GM23338 (cell line): ENCODE data around the gene ARMC8.

Experiments
- EZH2 ChIP-seq: fragments of 200-600 bp; sonication (generic); IDR thresholded peaks from one replicate; pipeline ENCODE4 v1.8.0; 2017; ENCODE audit warnings: antibody characterized with exemption, mild to moderate bottlenecking, low read depth; ENCODE audit not compliant: unreplicated experiment
- JUNB ChIP-seq: IDR thresholded peaks from one replicate; pipeline ENCODE4 v1.6.1; 2016; ENCODE audit warnings: antibody characterized with exemption; ENCODE audit not compliant: unreplicated experiment
- NANOG ChIP-seq: IDR thresholded peaks from 2 replicates; pipeline ENCODE4 v1.6.1; 2016; ENCODE audit warnings: antibody characterized with exemption, borderline replicate concordance
- POLR2AphosphoS5 ChIP-seq: IDR thresholded peaks from 2 replicates; pipeline ENCODE4 v1.6.1; 2016; ENCODE audit warnings: antibody characterized with exemption, low read depth
- ZNF331 ChIP-seq: fragments of 250-450 bp; sonication (Bioruptor Pico); IDR thresholded peaks from 2 replicates; pipeline ENCODE4 v1.5.0; 2020; ENCODE audit warnings: low read depth, mild to moderate bottlenecking, moderate library complexity
- TF ChIP-seq, protein P1 (sequence below), 2 experiments: fragments of 200-600 bp in 1 of 2; sonication (generic) in 1 of 2; conservative IDR thresholded peaks; 2 replicates each; pipeline versions ENCODE4 v1.5.1 to v1.6.1; 2016 to 2017; ENCODE audit warnings: antibody characterized with exemption in 2 of 2, low read depth in 2 of 2, mild to moderate bottlenecking in 2 of 2, moderate library complexity in 1 of 2

DNA sequence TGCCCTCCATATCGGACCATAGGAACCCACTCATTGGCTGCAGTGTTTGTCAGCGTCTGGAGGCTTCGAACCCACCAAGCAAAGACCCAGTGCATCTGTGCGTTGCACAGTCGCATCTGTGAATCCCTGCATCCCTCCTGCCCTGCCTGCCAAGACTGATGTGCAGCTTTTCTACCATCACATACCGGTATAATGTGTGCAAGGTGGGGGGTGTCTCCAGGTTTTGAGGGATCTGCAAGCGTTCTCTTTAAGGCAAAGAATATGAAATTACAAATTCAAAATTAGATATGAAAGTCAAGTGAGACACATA, 142.8 kb downstream of the ARMC8 start:
- TF ChIP-seq, protein P1, sequence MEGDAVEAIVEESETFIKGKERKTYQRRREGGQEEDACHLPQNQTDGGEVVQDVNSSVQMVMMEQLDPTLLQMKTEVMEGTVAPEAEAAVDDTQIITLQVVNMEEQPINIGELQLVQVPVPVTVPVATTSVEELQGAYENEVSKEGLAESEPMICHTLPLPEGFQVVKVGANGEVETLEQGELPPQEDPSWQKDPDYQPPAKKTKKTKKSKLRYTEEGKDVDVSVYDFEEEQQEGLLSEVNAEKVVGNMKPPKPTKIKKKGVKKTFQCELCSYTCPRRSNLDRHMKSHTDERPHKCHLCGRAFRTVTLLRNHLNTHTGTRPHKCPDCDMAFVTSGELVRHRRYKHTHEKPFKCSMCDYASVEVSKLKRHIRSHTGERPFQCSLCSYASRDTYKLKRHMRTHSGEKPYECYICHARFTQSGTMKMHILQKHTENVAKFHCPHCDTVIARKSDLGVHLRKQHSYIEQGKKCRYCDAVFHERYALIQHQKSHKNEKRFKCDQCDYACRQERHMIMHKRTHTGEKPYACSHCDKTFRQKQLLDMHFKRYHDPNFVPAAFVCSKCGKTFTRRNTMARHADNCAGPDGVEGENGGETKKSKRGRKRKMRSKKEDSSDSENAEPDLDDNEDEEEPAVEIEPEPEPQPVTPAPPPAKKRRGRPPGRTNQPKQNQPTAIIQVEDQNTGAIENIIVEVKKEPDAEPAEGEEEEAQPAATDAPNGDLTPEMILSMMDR (conservative IDR thresholded peaks at IDR 0.05; ENCODE audit: low read depth in 2 of 2), result no peak
- TF ChIP-seq NANOG, result no peak
- TF ChIP-seq POLR2AphosphoS5, result peak; percentile 37; the same call in 1 of the 2 replicates
- no peak for TF ChIP-seq EZH2
- no peak for TF ChIP-seq JUNB
- no peak for TF ChIP-seq ZNF331 (CRISPR knock-in tag)
